GM12892 (cell line): Measurements from ENCODE around the gene CSRP1.

ENCODE experiments used
- POLR2A ChIP-seq: IDR thresholded peaks from 2 replicates; pipeline ENCODE4 v1.6.1; 2011; ENCODE audit warnings: low read depth, low read length, control low read depth
- POLR2AphosphoS5 ChIP-seq: IDR thresholded peaks from 2 replicates; pipeline ENCODE4 v1.6.1; 2011; ENCODE audit warnings: low read depth, low read length, control low read depth
- TAF1 ChIP-seq: IDR thresholded peaks from 2 replicates; pipeline ENCODE4 v1.6.1; 2011; ENCODE audit warnings: low read depth, mild to moderate bottlenecking, control low read depth, low read length, borderline replicate concordance

- TF ChIP-seq POLR2AphosphoS5 (no peak), POLR2A (no peak), TAF1 (no peak)
Measured at GRCh38 chr1:201436393-201436792, 70.5 kb downstream of the CSRP1 start.
